Mesenchymal stem cell (in vitro differentiated cells and primary cell): ENCODE data around the gene FCHSD1.

Source experiments
- DNase-seq: peaks from one replicate; pipeline ENCODE4 v3.0.0-alpha.2; 2013
- H2AFZ ChIP-seq: one replicate; pipeline ENCODE4 v1.6.1; 2013; ENCODE audit warnings: low read depth, mild to moderate bottlenecking, control low read depth, inconsistent platforms, low read length, moderate library complexity
- H2AK5ac ChIP-seq: 2 replicates; pipeline ENCODE4 v1.6.1; 2013; ENCODE audit warnings: low read length, moderate library complexity, mild to moderate bottlenecking, inconsistent platforms; ENCODE audit not compliant: severe bottlenecking
- H2BK120ac ChIP-seq: one replicate; pipeline ENCODE4 v1.6.1; 2013; ENCODE audit warnings: low read depth, mild to moderate bottlenecking, inconsistent platforms, low read length, moderate library complexity
- H2BK12ac ChIP-seq, 2 experiments: one replicate each; pipeline ENCODE4 v1.6.1; 2013; ENCODE audit warnings: inconsistent platforms in 2 of 2, low read length in 2 of 2, mild to moderate bottlenecking in 2 of 2, moderate library complexity in 2 of 2, control low read depth in 1 of 2
- H2BK15ac ChIP-seq: one replicate; pipeline ENCODE4 v1.6.1; 2013; ENCODE audit warnings: mild to moderate bottlenecking, low read depth, inconsistent platforms; ENCODE audit not compliant: poor library complexity, severe bottlenecking
- H2BK5ac ChIP-seq: 2 replicates; pipeline ENCODE4 v1.6.1; 2013; ENCODE audit warnings: low read depth, mild to moderate bottlenecking, low read length, control low read depth, inconsistent platforms; ENCODE audit not compliant: poor library complexity, severe bottlenecking
- H3K14ac ChIP-seq, 2 experiments: one replicate each; pipeline ENCODE4 v1.6.1; 2013; ENCODE audit warnings: inconsistent platforms in 2 of 2, low read length in 2 of 2, control low read depth in 1 of 2, mild to moderate bottlenecking in 1 of 2, moderate library complexity in 1 of 2
- H3K18ac ChIP-seq, 2 experiments: one replicate each; pipeline ENCODE4 v1.6.1; 2013; ENCODE audit warnings: inconsistent platforms in 2 of 2, low read length in 2 of 2, control low read depth in 1 of 2, low read depth in 1 of 2, mild to moderate bottlenecking in 1 of 2
- H3K23ac ChIP-seq, 2 experiments: one replicate each; pipeline ENCODE4 v1.6.1; 2013; ENCODE audit warnings: inconsistent platforms in 2 of 2, low read length in 2 of 2, mild to moderate bottlenecking in 2 of 2, moderate library complexity in 2 of 2, control low read depth in 1 of 2
- H3K27ac ChIP-seq: 2 replicates; pipeline ENCODE4 v1.5.1; 2013; ENCODE audit warnings: mild to moderate bottlenecking, moderate library complexity, low read length, control low read depth, inconsistent platforms; ENCODE audit not compliant: poor library complexity, severe bottlenecking
- H3K27me3 ChIP-seq, 2 experiments: 2 replicates each; pipeline versions ENCODE4 v1.6.1 to v1.7.0; 2013; ENCODE audit warnings: low read length in 2 of 2, mild to moderate bottlenecking in 2 of 2, moderate library complexity in 2 of 2, control low read depth in 1 of 2, inconsistent platforms in 1 of 2; ENCODE audit not compliant: control insufficient read depth in 1 of 2, insufficient read depth in 1 of 2
- H3K36me3 ChIP-seq, 2 experiments: 2 replicates each; pipeline versions ENCODE4 v1.6.1 to v1.7.0; 2013; ENCODE audit warnings: low read length in 2 of 2, control low read depth in 1 of 2, inconsistent platforms in 1 of 2, low read depth in 1 of 2, mild to moderate bottlenecking in 1 of 2; ENCODE audit not compliant: insufficient read depth in 2 of 2, control insufficient read depth in 1 of 2
- H3K4ac ChIP-seq, 2 experiments: one replicate each; pipeline ENCODE4 v1.6.1; 2013; ENCODE audit warnings: inconsistent platforms in 2 of 2, low read length in 2 of 2, mild to moderate bottlenecking in 2 of 2, moderate library complexity in 2 of 2, control low read depth in 1 of 2, low read depth in 1 of 2
- H3K4me1 ChIP-seq: 2 replicates; pipeline ENCODE4 v1.6.1; 2013; ENCODE audit warnings: low read depth, low read length, control low read depth; ENCODE audit not compliant: control insufficient read depth, insufficient read depth
- H3K4me2 ChIP-seq: 2 replicates; pipeline ENCODE4 v1.6.1; 2013; ENCODE audit warnings: low read length, mild to moderate bottlenecking, inconsistent platforms; ENCODE audit not compliant: poor library complexity, severe bottlenecking
- H3K4me3 ChIP-seq, 2 experiments: 2 replicates each; pipeline versions ENCODE4 v1.5.1 to v1.7.0; 2013; ENCODE audit warnings: low read length in 2 of 2, mild to moderate bottlenecking in 2 of 2, control low read depth in 1 of 2, low read depth in 1 of 2; ENCODE audit not compliant: insufficient read depth in 1 of 2
- H3K79me1 ChIP-seq: replicated peaks from 2 replicates; pipeline ENCODE4 v1.6.1; 2013; ENCODE audit warnings: mild to moderate bottlenecking, control low read depth, low read length, inconsistent platforms; ENCODE audit not compliant: poor library complexity, severe bottlenecking
- H3K9ac ChIP-seq: 2 replicates; pipeline ENCODE4 v1.7.0; 2013; ENCODE audit warnings: mild to moderate bottlenecking, low read length, moderate library complexity
- H3K9me3 ChIP-seq: 2 replicates; pipeline ENCODE4 v1.7.0; 2013; ENCODE audit warnings: mild to moderate bottlenecking, low read length; ENCODE audit not compliant: control insufficient read depth
- H4K8ac ChIP-seq: one replicate; pipeline ENCODE4 v1.6.1; 2013; ENCODE audit warnings: inconsistent platforms, mild to moderate bottlenecking, low read length, moderate library complexity
- H4K91ac ChIP-seq: one replicate; pipeline ENCODE4 v1.6.1; 2013; ENCODE audit warnings: mild to moderate bottlenecking, low read length, inconsistent platforms
- WGBS: methylation state at CpG from one replicate; pipeline ENCODE4 v1.1.7; 2013; ENCODE audit warnings: mixed read lengths; 5-methylcytosine and 5-hydroxymethylcytosine counted together

The FCHSD1 gene

DNA sequence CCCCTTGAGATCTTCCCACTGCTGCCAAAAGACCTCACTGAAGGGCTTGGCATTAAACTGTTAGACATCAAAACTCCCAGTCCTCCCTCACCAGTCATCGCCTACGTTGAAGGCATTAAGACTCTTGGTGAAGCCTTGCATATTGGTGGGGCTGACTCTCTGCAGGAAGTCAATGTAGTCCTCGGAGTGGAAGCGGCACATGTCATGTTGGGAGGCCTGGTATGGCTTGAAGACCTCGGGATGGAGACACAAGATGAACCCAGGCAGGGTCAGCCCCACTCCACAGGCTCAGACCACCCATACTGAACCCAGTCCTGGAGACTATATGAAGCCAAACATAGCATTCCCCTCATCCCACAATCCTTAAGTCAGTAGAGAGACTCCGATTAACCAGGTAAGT is 16.5 kb downstream of the FCHSD1 start:
- Histone ChIP-seq H2BK12ac (no peak overlapping the region), H2BK5ac (no peak overlapping the region), H2BK120ac (no peak overlapping the region), H3K9me3 (no peaks in the 10 kb centered on the region), H3K18ac (no peak overlapping the region), H3K79me1 (peaks cover 29% of the 10 kb centered on the region), H3K23ac (no peak overlapping the region), H4K91ac (no peak overlapping the region), H3K4me2 (no peak overlapping the region), H3K4me1 (peaks cover 27% of the 10 kb centered on the region), H2AFZ (no peak overlapping the region), H3K27ac (no peak overlapping the region), H3K14ac (no peak overlapping the region), H4K8ac (no peak overlapping the region), H2BK15ac (no peak overlapping the region), H3K36me3 (peaks cover 15 to 33% of the 10 kb centered on the region in 2 experiments), H3K27me3 (peaks cover 0 to 4% of the 10 kb centered on the region in 2 experiments), H3K4me3 (no peak overlapping the region), H3K4ac (no peak overlapping the region), H2AK5ac (no peak overlapping the region), H3K9ac (no peak overlapping the region)
- no peak for DNase-seq
- WGBS = 95% methylated on average over 6 of the region's 6 CpGs

DNA sequence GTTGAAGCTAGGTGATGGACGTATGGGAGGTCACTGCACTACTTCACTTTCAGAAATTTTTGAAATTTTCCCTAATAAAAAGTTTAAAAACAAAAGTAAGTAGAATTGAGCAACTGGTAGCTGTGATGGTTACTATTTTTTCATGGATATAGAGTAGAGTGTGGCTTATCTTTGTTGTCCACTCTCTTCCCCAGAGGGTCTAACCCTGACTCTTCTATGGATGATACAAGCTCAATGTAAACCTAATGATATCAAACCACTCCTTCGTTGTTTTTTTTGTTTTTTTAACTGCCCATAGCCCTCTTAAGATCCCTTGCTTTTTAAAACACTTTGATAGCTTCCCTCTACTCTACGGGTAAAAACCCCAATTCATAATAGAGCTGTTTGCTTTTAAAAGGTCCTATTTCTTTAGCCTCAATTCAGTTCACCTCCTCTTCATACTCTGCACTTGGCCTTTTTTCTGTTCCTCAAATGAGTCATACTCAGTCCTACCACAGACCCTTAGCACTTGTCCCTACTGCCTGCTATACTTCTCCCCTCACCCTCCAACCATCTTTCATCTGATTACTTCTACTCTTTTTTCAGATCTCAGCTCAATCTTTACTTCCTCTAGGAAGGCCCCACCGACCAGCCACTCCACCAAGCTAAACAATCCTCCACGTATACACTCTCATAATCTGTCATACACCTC is 17.2 kb downstream of the FCHSD1 start:
- whole genome bisulfite sequencing = 94% methylated on average over 4 of the region's 5 CpGs

DNA sequence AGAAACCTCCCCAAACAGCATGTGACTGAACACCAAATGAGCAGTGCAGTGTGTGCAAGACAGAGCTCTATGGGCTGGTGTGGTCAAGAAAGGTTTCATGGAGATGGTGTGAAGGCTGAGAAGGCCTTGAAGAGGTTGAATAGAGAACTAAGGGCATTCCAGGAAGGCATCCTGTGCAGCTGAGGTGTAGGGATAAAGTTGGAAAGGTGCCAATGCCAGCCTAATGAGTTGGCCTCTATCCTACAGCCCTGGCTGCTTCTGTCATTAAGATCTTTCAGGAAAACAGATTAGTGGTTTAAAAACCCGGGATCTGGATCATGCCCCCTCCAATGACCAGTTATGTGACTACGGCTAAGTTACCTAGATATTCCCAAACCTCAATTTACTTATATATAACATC is 18.6 kb downstream of the FCHSD1 start:
- Histone ChIP-seq H2AFZ (no peak overlapping the region), H2BK12ac (no peak overlapping the region), H4K8ac (no peak overlapping the region), H3K4ac (no peak overlapping the region), H3K9ac (no peak overlapping the region), H3K4me3 (no peak overlapping the region), H3K4me2 (no peak overlapping the region), H3K27ac (no peak overlapping the region), H4K91ac (no peak overlapping the region), H2AK5ac (no peak overlapping the region), H2BK15ac (no peak overlapping the region), H3K18ac (no peak overlapping the region), H3K79me1 (peaks cover 36% of the 10 kb centered on the region), H2BK5ac (no peak overlapping the region), H3K27me3 (no peaks in the 10 kb centered on the region), H3K23ac (no peak overlapping the region), H3K14ac (no peak overlapping the region), H3K9me3 (no peaks in the 10 kb centered on the region), H2BK120ac (no peak overlapping the region), H3K4me1 (peaks cover 17% of the 10 kb centered on the region), H3K36me3 (peaks cover 26 to 54% of the 10 kb centered on the region in 2 experiments)
- WGBS = 100% methylated on average over 1 of the region's 2 CpGs
- no peak for DNase-seq

More for the DNA sequence above, 17.2 kb downstream of the FCHSD1 start:
- H3K4ac ChIP-seq = no peak overlapping the region
- H2AFZ ChIP-seq = no peak overlapping the region
- H3K9ac ChIP-seq = no peak overlapping the region
- peaks cover 35% of the 10 kb centered on the region for H3K79me1 ChIP-seq
- H2BK12ac ChIP-seq = no peak overlapping the region
- no peak overlapping the region for H4K8ac ChIP-seq
- H3K9me3 ChIP-seq = no peaks in the 10 kb centered on the region
- H3K23ac ChIP-seq = no peak overlapping the region
- no peak overlapping the region for H4K91ac ChIP-seq
- H3K27me3 ChIP-seq = peaks cover 0 to 4% of the 10 kb centered on the region in 2 experiments
- H2AK5ac ChIP-seq = no peak overlapping the region
- H3K36me3 ChIP-seq = peaks cover 17 to 40% of the 10 kb centered on the region in 2 experiments
- no peak overlapping the region for H3K18ac ChIP-seq
- no peak overlapping the region for H3K27ac ChIP-seq
- no peak overlapping the region for H3K4me2 ChIP-seq
- no peak overlapping the region for H3K4me3 ChIP-seq
- DNase-seq = no peak
- no peak overlapping the region for H2BK120ac ChIP-seq
- H3K4me1 ChIP-seq = peaks cover 25% of the 10 kb centered on the region
- no peak overlapping the region for H3K14ac ChIP-seq
- H2BK15ac ChIP-seq = no peak overlapping the region
- H2BK5ac ChIP-seq = no peak overlapping the region

DNA sequence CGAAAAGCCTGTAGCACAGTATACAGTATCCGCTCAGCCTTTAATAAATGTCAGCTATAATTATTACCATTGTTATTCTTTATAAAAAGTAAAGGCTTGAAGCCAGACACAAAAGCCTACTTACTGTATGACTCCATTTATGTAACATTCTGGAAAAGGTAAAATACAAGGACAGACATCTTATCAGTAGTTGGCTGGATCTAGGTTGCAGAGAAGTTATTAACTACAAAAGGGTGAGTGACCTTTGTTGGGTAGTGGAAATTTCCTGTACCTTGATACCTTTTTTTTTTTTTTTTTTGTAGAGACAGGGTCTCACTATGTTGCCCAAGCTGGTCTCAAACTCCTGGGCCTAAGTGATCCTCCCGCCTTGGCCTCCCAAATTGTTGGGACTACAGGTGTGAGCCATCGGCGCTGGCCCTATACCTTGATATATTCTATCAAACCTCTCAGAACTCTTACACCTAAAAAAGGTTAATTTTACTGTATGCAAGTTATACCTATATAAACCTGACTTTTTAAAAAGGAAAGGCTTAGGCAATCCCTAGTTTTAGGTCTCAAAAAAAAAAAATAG is 20.6 kb downstream of the FCHSD1 start:
- no peak overlapping the region for H2AK5ac ChIP-seq
- peaks cover 34% of the 10 kb centered on the region for H3K79me1 ChIP-seq
- H2BK120ac ChIP-seq = no peak overlapping the region
- no peak overlapping the region for H3K4me3 ChIP-seq
- H3K4ac ChIP-seq = no peak overlapping the region
- H4K8ac ChIP-seq = no peak overlapping the region
- H2BK12ac ChIP-seq = no peak overlapping the region
- DNase-seq = no peak
- no peak overlapping the region for H3K18ac ChIP-seq
- H3K36me3 ChIP-seq = peaks cover 36 to 72% of the 10 kb centered on the region in 2 experiments
- no peak overlapping the region for H4K91ac ChIP-seq
- H3K4me1 ChIP-seq = peaks cover 4% of the 10 kb centered on the region
- no peaks in the 10 kb centered on the region for H3K9me3 ChIP-seq
- H3K14ac ChIP-seq = no peak overlapping the region
- H3K4me2 ChIP-seq = no peak overlapping the region
- H3K27me3 ChIP-seq = no peaks in the 10 kb centered on the region
- H2BK5ac ChIP-seq = no peak overlapping the region
- H3K27ac ChIP-seq = no peak overlapping the region
- no peak overlapping the region for H2BK15ac ChIP-seq
- H2AFZ ChIP-seq = no peak overlapping the region
- no peak overlapping the region for H3K23ac ChIP-seq
- no CpG with 5 or more reads among the region's 5 CpGs for WGBS
- no peak overlapping the region for H3K9ac ChIP-seq
